HUES48 (cell line): Measurements from ENCODE around the gene MCF2L2.
"Not testable (repeated sequence)": the region's sequence is repeated elsewhere in the genome, so short reads cannot be mapped to it uniquely, and the experiment has no call there.

Experiments
- H3K27ac ChIP-seq: one replicate; pipeline ENCODE4 v1.7.0; 2013; ENCODE audit warnings: low read depth, low read length, inconsistent platforms
- H3K27me3 ChIP-seq: 2 replicates; pipeline ENCODE4 v1.6.1; 2013; ENCODE audit warnings: mild to moderate bottlenecking, low read length; ENCODE audit not compliant: control insufficient read depth, insufficient read depth
- H3K36me3 ChIP-seq: 2 replicates; pipeline ENCODE4 v1.6.1; 2013; ENCODE audit warnings: low read length; ENCODE audit not compliant: control insufficient read depth, insufficient read depth
- H3K4me1 ChIP-seq: 2 replicates; pipeline ENCODE4 v1.6.1; 2013; ENCODE audit warnings: mild to moderate bottlenecking, low read length; ENCODE audit not compliant: control insufficient read depth, insufficient read depth
- H3K4me3 ChIP-seq: 2 replicates; pipeline ENCODE4 v1.5.1; 2013; ENCODE audit warnings: mild to moderate bottlenecking, low read depth, low read length
- H3K9ac ChIP-seq: 2 replicates; pipeline ENCODE4 v1.6.1; 2013; ENCODE audit warnings: mild to moderate bottlenecking, low read depth, low read length, moderate library complexity
- H3K9me3 ChIP-seq: 2 replicates; pipeline ENCODE4 v1.6.1; 2013; ENCODE audit warnings: low read length; ENCODE audit not compliant: control insufficient read depth, insufficient read depth

Gene MCF2L2

GRCh38 chr3:183430325-183430957 is 2.0 kb upstream of the MCF2L2 start:
- no peak overlapping the region for H3K4me3 ChIP-seq
- peaks cover 23% of the 10 kb centered on the region for H3K4me1 ChIP-seq
- H3K36me3 ChIP-seq = no peaks in the 10 kb centered on the region
- no peak overlapping the region for H3K27ac ChIP-seq
- H3K9ac ChIP-seq = no peak overlapping the region
- H3K27me3 ChIP-seq = peaks cover 23% of the 10 kb centered on the region
- no peaks in the 10 kb centered on the region for H3K9me3 ChIP-seq

DNA sequence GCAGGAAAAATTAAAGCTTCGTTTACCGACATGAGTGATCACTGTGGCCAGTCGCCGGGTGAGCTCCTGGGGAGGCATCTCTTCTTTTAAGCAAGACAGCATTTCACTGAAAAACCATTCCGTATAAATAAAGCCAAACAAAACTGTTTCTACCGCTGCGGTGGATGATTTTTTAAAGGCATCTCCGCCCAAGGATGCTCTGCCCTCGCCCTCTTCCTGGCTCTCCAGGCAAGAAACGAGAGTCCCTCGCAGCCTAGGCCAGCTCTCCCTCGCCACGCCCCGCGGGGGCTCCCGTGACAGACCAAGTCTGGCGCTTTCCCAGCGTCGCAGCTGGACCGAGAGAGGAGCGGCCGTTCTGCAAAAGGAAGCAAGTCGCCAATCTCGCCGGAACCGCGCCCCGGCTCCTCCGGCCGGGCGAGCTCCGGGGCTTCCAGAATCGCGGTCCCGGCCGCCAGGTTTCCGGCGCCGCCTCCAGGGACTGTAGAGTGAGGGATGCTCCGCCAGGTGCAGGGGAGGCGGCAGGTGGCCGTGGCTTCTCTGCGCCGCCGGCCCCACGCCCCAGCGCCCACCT is 458 bp downstream of the MCF2L2 start:
- Histone ChIP-seq H3K36me3 (no peaks in the 10 kb centered on the region), H3K4me3 (peak overlapping the region; percentile 97), H3K4me1 (peaks cover 11% of the 10 kb centered on the region), H3K27ac (no peak overlapping the region), H3K9me3 (no peaks in the 10 kb centered on the region), H3K27me3 (peaks cover 17% of the 10 kb centered on the region), H3K9ac (peak overlapping the region; percentile 47; the same call in 1 of the 2 replicates)

DNA sequence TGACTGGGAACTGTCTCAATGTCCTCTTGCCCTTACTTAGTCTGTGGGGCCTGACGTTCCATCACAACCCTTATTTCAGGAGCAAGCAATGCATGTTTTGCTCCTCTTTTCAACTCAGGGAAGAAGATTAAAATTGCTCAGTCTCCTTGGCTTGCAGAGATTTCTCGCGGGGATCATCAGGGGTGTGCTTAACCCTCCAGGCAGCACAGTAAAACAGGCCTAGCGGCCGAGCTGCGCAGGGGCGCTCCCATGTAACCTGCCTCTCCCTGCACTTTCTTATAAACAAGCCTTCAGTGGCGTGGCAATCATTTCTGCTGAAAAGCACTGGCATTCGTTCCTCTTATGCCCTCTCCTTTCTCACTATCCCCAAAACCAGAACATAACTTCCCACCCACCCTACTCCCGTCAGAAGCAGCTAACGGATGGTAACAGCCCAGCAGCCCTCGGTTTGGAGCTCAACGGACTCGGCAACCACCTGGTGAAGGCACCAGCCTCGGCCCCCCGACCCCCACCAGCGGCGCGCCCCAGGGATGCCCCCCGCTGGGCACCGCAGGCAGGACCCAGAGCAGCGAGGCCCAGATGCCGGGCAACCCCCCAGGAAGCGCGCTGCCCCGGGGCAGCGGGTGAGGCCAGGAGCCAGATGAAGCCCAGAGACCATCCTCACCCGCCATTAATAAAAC is 1.1 kb downstream of the MCF2L2 start:
- H3K4me3 ChIP-seq = peak overlapping the region; percentile 97
- H3K27me3 ChIP-seq = peaks cover 17% of the 10 kb centered on the region
- no peak overlapping the region for H3K27ac ChIP-seq
- no peak overlapping the region for H3K9ac ChIP-seq
- H3K9me3 ChIP-seq = no peaks in the 10 kb centered on the region
- H3K4me1 ChIP-seq = peaks cover 11% of the 10 kb centered on the region
- no peaks in the 10 kb centered on the region for H3K36me3 ChIP-seq

DNA sequence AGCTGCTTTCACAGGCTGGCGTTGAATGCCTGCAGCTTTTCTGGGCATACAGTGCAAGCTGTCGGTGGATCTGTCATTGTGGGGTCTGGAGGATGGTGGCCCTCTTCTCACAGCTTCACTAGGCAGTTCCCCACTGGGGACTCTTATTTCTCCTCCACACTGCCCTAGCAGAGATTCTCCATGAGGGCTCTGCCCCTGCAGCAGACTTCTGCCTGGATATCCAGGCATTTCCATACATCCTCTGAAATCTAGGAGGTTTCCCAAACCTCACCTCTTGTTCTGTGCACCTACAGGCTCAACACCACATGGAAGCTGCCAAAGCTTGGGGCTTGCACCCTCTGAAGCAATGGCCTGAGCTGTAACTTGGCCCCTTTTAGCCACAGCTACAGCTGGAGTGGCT is 9.6 kb downstream of the MCF2L2 start:
- H3K36me3 ChIP-seq, H3K9ac ChIP-seq, H3K27me3 ChIP-seq, H3K4me3 ChIP-seq, H3K27ac ChIP-seq, H3K4me1 ChIP-seq: not testable (repeated sequence)
- peaks cover 21% of the 10 kb centered on the region for H3K9me3 ChIP-seq

DNA sequence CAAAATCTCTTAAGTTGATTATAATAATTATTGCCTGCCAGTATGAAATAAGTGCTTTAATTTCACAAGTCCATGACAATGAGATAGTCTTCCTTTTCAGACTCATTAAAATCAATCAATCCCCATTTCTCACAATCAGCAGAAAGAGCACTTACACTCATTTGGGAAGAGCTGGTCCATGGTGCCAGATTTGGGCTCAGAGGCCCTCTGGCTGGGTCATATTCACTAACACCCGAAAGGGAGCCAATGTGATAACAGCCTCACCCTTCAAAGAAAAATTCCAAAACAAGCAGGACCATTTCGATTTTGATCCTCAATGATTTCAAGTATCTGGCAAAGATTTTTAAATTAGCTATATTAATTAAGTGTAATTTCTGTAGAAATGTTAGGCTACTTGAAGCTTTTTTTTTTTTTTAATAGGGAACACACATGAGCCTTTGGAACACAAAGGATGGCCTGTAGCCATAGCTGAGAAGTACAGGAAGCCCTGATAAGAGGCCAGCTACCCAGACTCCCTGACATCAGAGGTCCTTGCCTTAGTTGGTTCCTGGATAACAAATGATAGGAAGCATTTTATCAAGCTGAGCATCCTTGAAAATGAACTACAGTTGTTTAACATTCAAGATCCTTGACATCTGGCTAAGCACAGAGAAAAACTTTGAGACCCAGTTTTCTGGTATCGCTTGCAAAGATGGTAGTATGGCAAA is 17.1 kb downstream of the MCF2L2 start:
- H3K27ac ChIP-seq = no peak overlapping the region
- H3K27me3 ChIP-seq = no peaks in the 10 kb centered on the region
- no peak overlapping the region for H3K4me3 ChIP-seq
- no peaks in the 10 kb centered on the region for H3K36me3 ChIP-seq
- no peak overlapping the region for H3K9ac ChIP-seq
- H3K9me3 ChIP-seq = no peaks in the 10 kb centered on the region
- H3K4me1 ChIP-seq = no peaks in the 10 kb centered on the region

GRCh38 chr3:183410759-183411158 is 17.7 kb downstream of the MCF2L2 start:
- H3K27ac ChIP-seq = no peak overlapping the region
- no peaks in the 10 kb centered on the region for H3K4me1 ChIP-seq
- H3K4me3 ChIP-seq = no peak overlapping the region
- H3K9me3 ChIP-seq = no peaks in the 10 kb centered on the region
- H3K9ac ChIP-seq = no peak overlapping the region
- no peaks in the 10 kb centered on the region for H3K27me3 ChIP-seq
- H3K36me3 ChIP-seq = no peaks in the 10 kb centered on the region

DNA sequence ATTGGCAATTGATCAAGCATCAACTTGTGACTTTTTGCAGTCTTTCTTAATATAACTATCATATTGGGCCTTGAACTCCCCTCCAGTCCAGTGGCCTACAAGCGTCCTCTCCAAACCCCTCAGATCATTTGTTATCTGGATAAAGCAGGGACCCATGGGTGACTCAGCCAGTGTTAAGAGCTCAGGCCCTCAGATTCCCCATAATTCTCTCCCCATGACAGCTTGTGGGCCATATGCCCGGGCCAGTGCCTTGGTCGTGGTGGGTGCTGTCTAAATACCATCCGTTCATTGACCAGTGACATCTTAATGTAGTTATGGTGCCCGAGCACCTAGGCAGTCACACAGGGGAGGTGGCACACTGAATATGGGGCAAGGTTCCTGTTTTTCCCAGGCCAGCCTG is 18.1 kb downstream of the MCF2L2 start:
- Histone ChIP-seq H3K27me3 (no peaks in the 10 kb centered on the region), H3K27ac (no peak overlapping the region), H3K9me3 (no peaks in the 10 kb centered on the region), H3K4me1 (no peaks in the 10 kb centered on the region), H3K9ac (no peak overlapping the region), H3K4me3 (no peak overlapping the region), H3K36me3 (no peaks in the 10 kb centered on the region)

DNA sequence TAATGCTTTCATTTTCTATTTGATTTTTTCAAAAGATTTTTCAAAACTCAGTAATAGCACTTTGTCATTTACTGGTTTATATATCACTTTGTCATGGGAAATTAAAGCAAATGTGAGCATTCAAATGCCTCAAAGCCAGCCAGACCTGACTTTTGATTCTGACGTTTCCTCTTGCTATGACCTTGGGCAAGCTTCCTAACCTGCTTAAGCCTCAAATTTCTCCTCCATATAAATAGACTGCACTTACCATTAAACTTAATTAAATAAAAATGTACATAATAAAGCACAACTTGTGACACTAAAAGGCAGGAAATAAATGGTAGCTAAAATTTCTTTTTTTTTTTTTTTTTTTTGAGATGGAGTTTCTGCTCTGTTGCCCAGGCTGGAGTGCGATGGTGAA is 19.2 kb downstream of the MCF2L2 start:
- Histone ChIP-seq H3K27me3 (no peaks in the 10 kb centered on the region), H3K4me1 (no peaks in the 10 kb centered on the region), H3K27ac (no peak overlapping the region), H3K36me3 (no peaks in the 10 kb centered on the region), H3K9me3 (no peaks in the 10 kb centered on the region), H3K9ac (no peak overlapping the region), H3K4me3 (no peak overlapping the region)

GRCh38 chr3:183401678-183402077 is 26.7 kb downstream of the MCF2L2 start:
- no peak overlapping the region for H3K4me3 ChIP-seq
- no peaks in the 10 kb centered on the region for H3K27me3 ChIP-seq
- H3K9ac ChIP-seq = no peak overlapping the region
- H3K9me3 ChIP-seq = no peaks in the 10 kb centered on the region
- no peak overlapping the region for H3K27ac ChIP-seq
- H3K4me1 ChIP-seq = 0 out of 2 replicates have a peak, but pooled peaks cover 10% of the 10 kb centered on the region
- no peaks in the 10 kb centered on the region for H3K36me3 ChIP-seq

- Histone ChIP-seq H3K27me3 (no peaks in the 10 kb centered on the region), H3K9ac (no peak overlapping the region), H3K4me3 (no peak overlapping the region), H3K4me1 (0 out of 2 replicates have a peak, but pooled peaks cover 10% of the 10 kb centered on the region), H3K9me3 (no peaks in the 10 kb centered on the region), H3K36me3 (no peaks in the 10 kb centered on the region), H3K27ac (no peak overlapping the region)
Observed at GRCh38 chr3:183400352-183400751, 28.1 kb downstream of the MCF2L2 start.
